Ascending aorta (tissue), 2 donors: Measurements from ENCODE around the gene DRD4. TPM values are rescaled to one million over a fixed set of nuclear protein-coding genes. Genes with fewer than 3 reads are reported as not detected.
A peak's percentile ranks its signal among the peaks of the same experiment; 100 is the strongest.

Experiments used
- DNase-seq, 2 donors: peaks; one replicate each; pipeline ENCODE4 v3.0.0-alpha.2; 2019; ENCODE audit warnings: low spot score in 2 of 2
- H3K27ac ChIP-seq, 2 donors: fragments of 200-600 bp; sonication (generic); one replicate each; pipeline ENCODE4 v1.5.1; 2016 to 2017; ENCODE audit warnings: mild to moderate bottlenecking in 1 of 2
- H3K27me3 ChIP-seq: fragments of 200-600 bp; sonication (generic); one replicate; pipeline ENCODE4 v1.5.1; 2017
- H3K36me3 ChIP-seq, 2 donors: fragments of 200-600 bp; sonication (generic); one replicate each; pipeline ENCODE4 v1.5.1; 2016
- H3K4me1 ChIP-seq, 2 donors: fragments of 200-600 bp; sonication (generic); one replicate each; pipeline ENCODE4 v1.5.1; 2016 to 2017; ENCODE audit warnings: mild to moderate bottlenecking in 1 of 2
- H3K4me3 ChIP-seq, 2 donors: fragments of 200-600 bp; sonication (generic); one replicate each; pipeline ENCODE4 v1.5.1; 2016 to 2017; ENCODE audit warnings: mild to moderate bottlenecking in 1 of 2
- H3K9me3 ChIP-seq, 2 donors: fragments of 200-600 bp; sonication (generic); one replicate each; pipeline ENCODE4 v1.5.1; 2016
- intact Hi-C: fragments of 100-400 bp; cut with DNase I; formaldehyde crosslinking; loops from one replicate; pipeline ENCODE4 v1.15.1; 2023
- total RNA-seq: library from RNA; depleted of rRNA; stranded (reverse); fragments of >200 nt; gene quantifications from one replicate; pipeline ENCODE4 v1.1.0, GENCODE V29; 2016
- TF ChIP-seq, protein P1 (sequence below), 3 experiments: fragments of 200-600 bp in 2 of 3; fragments of 450-650 bp in 1 of 3; sonication (generic) in 2 of 3; IDR thresholded peaks; one replicate each; pipeline ENCODE4 v1.5.1; 2016 to 2019; ENCODE audit warnings: antibody characterized with exemption in 3 of 3, mild to moderate bottlenecking in 1 of 3, moderate library complexity in 1 of 3

The DRD4 gene
- total RNA-seq, 1 donor from 2014 or later: not detected

- intact Hi-C loops: no loop called here
- no peak overlapping the region for H3K27ac ChIP-seq
- H3K27me3 ChIP-seq: no peaks in the 10 kb centered on the region
- H3K4me3 ChIP-seq: no peak overlapping the region
- H3K36me3 ChIP-seq: no peaks in the 10 kb centered on the region
- no peaks in the 10 kb centered on the region for H3K9me3 ChIP-seq
- TF ChIP-seq, protein P1, sequence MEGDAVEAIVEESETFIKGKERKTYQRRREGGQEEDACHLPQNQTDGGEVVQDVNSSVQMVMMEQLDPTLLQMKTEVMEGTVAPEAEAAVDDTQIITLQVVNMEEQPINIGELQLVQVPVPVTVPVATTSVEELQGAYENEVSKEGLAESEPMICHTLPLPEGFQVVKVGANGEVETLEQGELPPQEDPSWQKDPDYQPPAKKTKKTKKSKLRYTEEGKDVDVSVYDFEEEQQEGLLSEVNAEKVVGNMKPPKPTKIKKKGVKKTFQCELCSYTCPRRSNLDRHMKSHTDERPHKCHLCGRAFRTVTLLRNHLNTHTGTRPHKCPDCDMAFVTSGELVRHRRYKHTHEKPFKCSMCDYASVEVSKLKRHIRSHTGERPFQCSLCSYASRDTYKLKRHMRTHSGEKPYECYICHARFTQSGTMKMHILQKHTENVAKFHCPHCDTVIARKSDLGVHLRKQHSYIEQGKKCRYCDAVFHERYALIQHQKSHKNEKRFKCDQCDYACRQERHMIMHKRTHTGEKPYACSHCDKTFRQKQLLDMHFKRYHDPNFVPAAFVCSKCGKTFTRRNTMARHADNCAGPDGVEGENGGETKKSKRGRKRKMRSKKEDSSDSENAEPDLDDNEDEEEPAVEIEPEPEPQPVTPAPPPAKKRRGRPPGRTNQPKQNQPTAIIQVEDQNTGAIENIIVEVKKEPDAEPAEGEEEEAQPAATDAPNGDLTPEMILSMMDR (IDR thresholded peaks at IDR 0.05): no peak
- DNase-seq: no peak
- peaks cover 9% of the 10 kb centered on the region in 2 donors for H3K4me1 ChIP-seq
Measured at GRCh38 chr11:635945-636510, 1.0 kb upstream of the DRD4 start.

GRCh38 chr11:637333-637592, 194 bp downstream of the DRD4 start:
- DNase-seq: no peak
- TF ChIP-seq, protein P1 (IDR thresholded peaks at IDR 0.05): no peak
- peak overlapping the region; percentile 37 to 59 for H3K4me3 ChIP-seq
- no peak overlapping the region for H3K27ac ChIP-seq
- H3K36me3 ChIP-seq: peaks cover 3 to 4% of the 10 kb centered on the region in 2 donors
- peaks cover 9% of the 10 kb centered on the region in 2 donors for H3K4me1 ChIP-seq
- no peaks in the 10 kb centered on the region for H3K9me3 ChIP-seq
- H3K27me3 ChIP-seq: no peaks in the 10 kb centered on the region
- intact Hi-C loops: no loop called here

GRCh38 chr11:637593-638521, 788 bp downstream of the DRD4 start:
- peaks cover 9% of the 10 kb centered on the region in 2 donors for H3K4me1 ChIP-seq
- no peaks in the 10 kb centered on the region for H3K9me3 ChIP-seq
- peaks cover 3 to 5% of the 10 kb centered on the region in 2 donors for H3K36me3 ChIP-seq
- intact Hi-C loops: no loop called here
- no peak for DNase-seq
- H3K27me3 ChIP-seq: no peaks in the 10 kb centered on the region
- peak overlapping the region; percentile 37 to 59 for H3K4me3 ChIP-seq
- TF ChIP-seq, protein P1 (IDR thresholded peaks at IDR 0.05): no peak
- H3K27ac ChIP-seq: no peak overlapping the region

DNA sequence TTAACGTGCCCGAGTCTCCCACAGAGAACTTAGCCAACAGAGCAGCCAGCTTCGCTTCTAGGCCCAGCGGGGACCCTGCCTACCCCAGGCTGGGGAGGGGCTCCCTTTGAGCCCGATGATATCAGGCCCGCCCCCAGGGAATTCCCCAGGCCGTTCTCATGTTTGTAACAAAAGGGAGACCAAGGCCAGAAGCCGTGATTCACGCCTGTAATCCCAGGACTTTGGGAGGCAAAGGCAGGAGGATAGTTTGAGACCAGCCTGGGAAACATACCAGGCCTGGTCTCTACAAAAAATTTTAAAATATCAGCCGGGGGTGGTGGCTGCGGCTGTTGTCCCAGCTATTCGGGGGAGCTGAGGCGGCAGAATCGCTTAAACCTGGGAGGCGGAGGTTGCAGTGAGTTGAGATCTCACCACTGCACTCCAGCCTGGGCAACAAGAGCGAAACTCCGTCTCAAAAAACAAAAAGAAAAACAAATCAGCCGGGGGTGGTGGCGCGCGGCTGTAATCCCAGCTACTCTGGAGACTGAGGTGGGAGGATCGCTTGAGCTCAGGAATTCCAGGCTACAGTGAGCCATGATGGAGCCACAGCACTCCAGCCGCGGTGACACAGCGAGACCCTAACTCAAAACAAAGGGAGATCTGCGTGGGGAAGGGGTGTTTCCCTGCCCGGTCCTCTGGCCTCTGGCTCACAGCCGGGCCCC, 1.7 kb downstream of the DRD4 start:
- intact Hi-C loops: no loop called here
- H3K4me3 ChIP-seq: no peak overlapping the region

GRCh38 chr11:639332-639955, 2.4 kb downstream of the DRD4 start:
- TF ChIP-seq, protein P1 (IDR thresholded peaks at IDR 0.05): no peak
- no peak for DNase-seq
- H3K4me3 ChIP-seq: no peak overlapping the region

More for the DNA sequence above, 1.7 kb downstream of the DRD4 start:
- H3K9me3 ChIP-seq: no peaks in the 10 kb centered on the region
- H3K27me3 ChIP-seq: no peaks in the 10 kb centered on the region
- no peak overlapping the region for H3K27ac ChIP-seq
- H3K36me3 ChIP-seq: peaks cover 5 to 9% of the 10 kb centered on the region in 2 donors
- no peak for DNase-seq
- TF ChIP-seq, protein P1 (IDR thresholded peaks at IDR 0.05): no peak
- peaks cover 9% of the 10 kb centered on the region in 2 donors for H3K4me1 ChIP-seq

More at GRCh38 chr11:639332-639955, 2.4 kb downstream of the DRD4 start:
- Histone ChIP-seq H3K9me3 (no peaks in the 10 kb centered on the region), H3K27ac (no peak overlapping the region), H3K4me1 (peaks cover 9% of the 10 kb centered on the region in 2 donors), H3K36me3 (peaks cover 8 to 15% of the 10 kb centered on the region in 2 donors), H3K27me3 (no peaks in the 10 kb centered on the region)
- intact Hi-C loops: no loop called here
